ENCODE data around the gene PALB2. TPM values are rescaled to one million over a fixed set of nuclear protein-coding genes. Genes with fewer than 3 reads are reported as not detected.
A peak's percentile ranks its signal among the peaks of the same experiment; 100 is the strongest.

PALB2 gene
- total RNA-seq, 1 donor from 2014 or later, result 14.4 TPM

DNA sequence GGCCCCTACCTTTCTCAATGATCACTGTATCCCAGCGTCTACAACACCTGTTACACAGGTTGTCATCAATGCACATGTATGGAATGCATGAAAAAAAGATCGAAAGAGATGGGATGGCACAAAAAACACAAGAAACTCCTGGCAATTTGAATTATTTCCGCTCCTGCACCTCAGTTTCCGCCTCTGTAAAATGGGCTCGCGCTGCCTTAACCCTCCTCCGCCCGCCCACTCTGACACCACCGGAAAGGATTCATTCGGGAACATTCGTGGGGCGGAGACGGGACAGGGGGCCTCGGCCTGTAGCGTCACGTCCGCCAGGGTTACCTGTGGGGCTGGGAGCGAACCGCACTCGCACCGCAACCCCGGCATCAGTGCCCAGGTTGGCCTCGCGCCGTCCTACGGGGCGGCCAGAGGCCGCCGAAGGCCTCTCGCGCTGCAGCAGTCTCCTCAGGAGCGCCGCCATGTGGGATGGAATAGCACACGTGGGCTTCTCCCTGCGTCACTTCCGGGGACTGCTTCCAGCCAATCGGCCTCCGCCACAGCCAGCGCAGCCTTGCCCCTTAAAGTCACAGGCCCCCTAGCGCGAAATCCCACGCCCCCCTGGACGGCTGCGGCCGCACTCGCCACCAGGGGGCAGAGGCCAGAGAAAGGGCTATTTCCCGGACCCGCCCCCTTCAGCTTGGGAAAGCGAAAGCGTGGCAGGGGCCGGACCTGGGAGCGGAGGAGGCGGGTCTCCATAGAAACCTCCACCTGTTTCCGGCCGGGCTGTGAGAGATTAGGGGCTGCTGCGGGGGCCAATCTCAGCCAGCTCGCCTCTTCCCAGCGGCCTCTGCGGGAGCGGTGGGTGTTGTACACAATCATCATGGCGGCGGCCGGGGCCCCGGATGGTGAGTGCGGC lies 84.0 kb downstream of the PALB2 start, which contains the start of the genes EARS2 and UBFD1:
Gene EARS2 (minus strand): TSS at position 470 of the 898 bp plus-strand sequence. CDS start 7 bp downstream, at position 463.
Gene UBFD1 (plus strand): TSS at position 847 of the 898 bp plus-strand sequence. CDS start 16 bp downstream, at position 863.
- Mint-ChIP-seq H3K9me3 (ENCODE audit: unreplicated experiment) (no peaks in the 10 kb centered on the region), H3K36me3 (ENCODE audit: unreplicated experiment) (no peaks in the 10 kb centered on the region), H3K4me1 (ENCODE audit: low read depth, unreplicated experiment) (peaks cover 4% of the 10 kb centered on the region), H3K27ac (ENCODE audit: unreplicated experiment) (peak within 1 kb of the TSS; percentile 62), H3K27me3 (ENCODE audit: unreplicated experiment) (no peaks in the 10 kb centered on the region), H3K4me3 (ENCODE audit: unreplicated experiment) (peak within 1 kb of the TSS; percentile 90)
- peak; percentile 98 for TF ChIP-seq CTCF (IDR thresholded peaks at IDR 0.05; ENCODE audit: partially characterized antibody, unreplicated experiment)
- DNase-seq, result peak; percentile 99

DNA sequence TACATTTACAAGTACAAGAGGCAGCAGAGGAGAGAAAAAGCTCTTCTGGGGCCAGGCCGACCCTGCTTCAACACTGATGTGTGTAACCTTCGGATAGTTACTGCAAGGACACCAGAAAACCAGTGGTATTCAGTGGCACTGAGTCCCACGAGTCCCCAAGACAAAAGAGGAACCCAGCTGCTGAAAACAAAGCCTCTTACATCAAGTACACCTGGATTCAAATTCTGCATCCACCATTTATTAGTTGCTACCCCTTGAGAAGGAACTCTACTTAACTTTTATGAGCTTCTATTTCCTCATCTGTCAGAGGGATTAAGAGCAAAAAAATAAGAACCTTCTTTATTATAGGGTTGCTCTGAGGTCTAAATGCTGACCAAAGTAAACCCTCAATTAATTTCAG lies 86.6 kb downstream of the PALB2 start:
- TF ChIP-seq CTCF (IDR thresholded peaks at IDR 0.05; ENCODE audit: partially characterized antibody, unreplicated experiment), result no peak
- no peak overlapping the region for H3K27ac Mint-ChIP-seq (ENCODE audit: unreplicated experiment)

More for the DNA sequence above, 86.6 kb downstream of the PALB2 start:
- Mint-ChIP-seq H3K4me1 (ENCODE audit: low read depth, unreplicated experiment) (peaks cover 4% of the 10 kb centered on the region), H3K4me3 (ENCODE audit: unreplicated experiment) (no peak overlapping the region), H3K27me3 (ENCODE audit: unreplicated experiment) (no peaks in the 10 kb centered on the region), H3K36me3 (ENCODE audit: unreplicated experiment) (no peaks in the 10 kb centered on the region), H3K9me3 (ENCODE audit: unreplicated experiment) (no peaks in the 10 kb centered on the region)
- DNase-seq, result no peak

Other genes with a start within 250 kb of the PALB2 start
- 12.7 TPM for gene COG7, start 188.1 kb downstream of the PALB2 start, total RNA-seq (ENCODE audit: unreplicated experiment)
- gene GGA2, start 130.8 kb downstream of the PALB2 start, total RNA-seq (ENCODE audit: unreplicated experiment), result 51.6 TPM
- 8.3 TPM for gene EARS2, start 84.0 kb downstream of the PALB2 start, total RNA-seq (ENCODE audit: unreplicated experiment)
- gene UBFD1, start 83.6 kb downstream of the PALB2 start, total RNA-seq (ENCODE audit: unreplicated experiment), result 103 TPM
- 76.0 TPM for gene NDUFAB1, start 45.0 kb downstream of the PALB2 start, total RNA-seq (ENCODE audit: unreplicated experiment)
- gene DCTN5, start 156 bp upstream of the PALB2 start, total RNA-seq (ENCODE audit: unreplicated experiment), result 96.5 TPM
- 16.9 TPM for gene PLK1, start 37.6 kb upstream of the PALB2 start, total RNA-seq (ENCODE audit: unreplicated experiment)
- gene ERN2, start 71.9 kb upstream of the PALB2 start, total RNA-seq (ENCODE audit: unreplicated experiment), result 0.64 TPM
- not detected for gene CHP2, start 113.7 kb upstream of the PALB2 start, total RNA-seq (ENCODE audit: unreplicated experiment)
- gene PRKCB, start 194.7 kb upstream of the PALB2 start, total RNA-seq (ENCODE audit: unreplicated experiment), result 0.69 TPM